H1 (cell line): Measurements from ENCODE around the gene SUDS3. TPM values are rescaled to one million over a fixed set of nuclear protein-coding genes. Genes with fewer than 3 reads are reported as not detected.

Experiments used
- CTCF ChIA-PET: fragments of 300-600 bp; sonication (Branson Sonifier 250); formaldehyde crosslinking; loops from one replicate; lab custom pipeline; 2021; ENCODE audit not compliant: partially characterized antibody; lab: Charles Lee
- POLR2A ChIA-PET: fragments of 300-600 bp; sonication (Branson Sonifier 250); formaldehyde crosslinking; loops from one replicate; lab custom pipeline; 2021; ENCODE audit warnings: inconsistent platforms; ENCODE audit not compliant: partially characterized antibody; lab: Charles Lee
- DNase-seq, 2 experiments: peaks; one replicate each; pipeline versions ENCODE4 v3.0.0 to v3.0.0-alpha.2; 2010 to 2022; ENCODE audit warnings: low spot score in 2 of 2, low read depth in 1 of 2, mixed read lengths in 1 of 2
- FAIRE-seq: peaks from 2 replicates; lab custom pipeline; 2011; peaks lifted over from hg19 to GRCh38; lab: Jason Lieb, UNC
- H2AFZ ChIP-seq: 2 replicates; pipeline ENCODE4 v1.8.1; 2012; ENCODE audit warnings: low read length, inconsistent platforms
- H2AK5ac ChIP-seq: 2 replicates; pipeline ENCODE4 v1.6.1; 2013; ENCODE audit warnings: low read depth, low read length
- H2BK120ac ChIP-seq: replicated peaks from 2 replicates; pipeline ENCODE3; 2013; ENCODE audit warnings: low read depth, low read length, inconsistent platforms
- H2BK12ac ChIP-seq: 2 replicates; pipeline ENCODE4 v1.6.1; 2013; ENCODE audit warnings: low read depth, low read length
- H2BK15ac ChIP-seq: 2 replicates; pipeline ENCODE4 v1.6.1; 2013; ENCODE audit warnings: low read length
- H2BK20ac ChIP-seq: 2 replicates; pipeline ENCODE4 v1.6.1; 2013; ENCODE audit warnings: low read length
- H2BK5ac ChIP-seq: 2 replicates; pipeline ENCODE4 v1.6.1; 2013; ENCODE audit warnings: low read depth, low read length
- H3K14ac ChIP-seq: 2 replicates; pipeline ENCODE4 v1.6.1; 2013; ENCODE audit warnings: inconsistent platforms; ENCODE audit not compliant: insufficient read length
- H3K18ac ChIP-seq: 2 replicates; pipeline ENCODE4 v1.6.1; 2013; ENCODE audit warnings: low read length; ENCODE audit errors: extremely low read depth
- H3K23ac ChIP-seq: 2 replicates; pipeline ENCODE4 v1.6.1; 2013; ENCODE audit warnings: inconsistent platforms; ENCODE audit not compliant: insufficient read length
- H3K23me2 ChIP-seq: 2 replicates; pipeline ENCODE4 v1.6.1; 2013; ENCODE audit warnings: low read depth, low read length
- H3K27ac ChIP-seq: 2 replicates; pipeline ENCODE4 v1.6.1; 2011; ENCODE audit warnings: low read depth, low read length, inconsistent platforms
- H3K27me3 ChIP-seq, 4 experiments: replicated peaks in 1 of 4; 1 replicate in 1 of 4; 2 replicates in 3 of 4; pipeline versions ENCODE4 v1.6.1 to v1.8.1; 2011 to 2013; ENCODE audit warnings: low read length in 3 of 4, mild to moderate bottlenecking in 3 of 4, inconsistent platforms in 2 of 4, mixed read lengths in 2 of 4, moderate library complexity in 1 of 4; ENCODE audit not compliant: control insufficient read depth in 3 of 4, insufficient read depth in 3 of 4; ENCODE audit errors: extremely low read depth in 1 of 4
- H3K36me3 ChIP-seq, 4 experiments: 2 replicates each; pipeline versions ENCODE4 v1.6.1 to v1.8.1; 2011 to 2013; ENCODE audit warnings: mild to moderate bottlenecking in 4 of 4, low read length in 3 of 4, moderate library complexity in 2 of 4, control low read depth in 1 of 4, inconsistent platforms in 1 of 4; ENCODE audit not compliant: insufficient read depth in 4 of 4, control insufficient read depth in 2 of 4
- H3K4ac ChIP-seq: replicated peaks from 2 replicates; pipeline ENCODE3; 2013; ENCODE audit warnings: low read length, low read depth, mixed read lengths, inconsistent platforms; ENCODE audit not compliant: insufficient read length
- H3K4me1 ChIP-seq, 4 experiments: replicated peaks in 1 of 4; 1 replicate in 1 of 4; 2 replicates in 3 of 4; pipeline versions ENCODE4 v1.6.1 to v1.8.1; 2011 to 2013; ENCODE audit warnings: low read length in 3 of 4, inconsistent platforms in 2 of 4, mixed read lengths in 1 of 4; ENCODE audit not compliant: insufficient read depth in 4 of 4, control insufficient read depth in 3 of 4
- H3K4me2 ChIP-seq, 2 experiments: 2 replicates each; pipeline versions ENCODE4 v1.6.1 to v1.8.1; 2011 to 2013; ENCODE audit warnings: low read depth in 2 of 2, low read length in 2 of 2, control low read depth in 1 of 2, inconsistent platforms in 1 of 2, mild to moderate bottlenecking in 1 of 2; ENCODE audit not compliant: insufficient read depth in 1 of 2
- H3K4me3 ChIP-seq, 4 experiments: fragments of 200-600, 300-600 bp in 1 of 4; sonication (generic), shearing (Covaris generic), sonication (Bioruptor Twin) in 1 of 4; 2 replicates each; pipeline versions ENCODE4 v1.5.1 to v1.8.1; 2011 to 2016; ENCODE audit warnings: low read length in 4 of 4, low read depth in 3 of 4, control low read depth in 2 of 4, inconsistent platforms in 2 of 4, mild to moderate bottlenecking in 2 of 4, mixed read lengths in 1 of 4, moderate library complexity in 1 of 4; ENCODE audit not compliant: insufficient read depth in 2 of 4; ENCODE audit errors: extremely low read depth in 1 of 4
- H3K56ac ChIP-seq: replicated peaks from 2 replicates; pipeline ENCODE3; 2013; ENCODE audit warnings: low read depth, mild to moderate bottlenecking, mixed read lengths, low read length, inconsistent platforms; ENCODE audit not compliant: insufficient read length
- H3K79me1 ChIP-seq: 2 replicates; pipeline ENCODE4 v1.6.1; 2013; ENCODE audit warnings: low read depth, low read length, control low read depth
- H3K79me2 ChIP-seq, 2 experiments: 2 replicates each; pipeline versions ENCODE4 v1.6.1 to v1.8.1; 2012 to 2013; ENCODE audit warnings: low read length in 2 of 2, mild to moderate bottlenecking in 2 of 2, inconsistent platforms in 1 of 2; ENCODE audit not compliant: insufficient read depth in 2 of 2, control insufficient read depth in 1 of 2
- H3K9ac ChIP-seq, 4 experiments: replicated peaks in 1 of 4; 1 replicate in 1 of 4; 2 replicates in 3 of 4; pipeline versions ENCODE4 v1.6.1 to v1.8.1; 2011 to 2013; ENCODE audit warnings: low read depth in 3 of 4, low read length in 3 of 4, control low read depth in 2 of 4, mild to moderate bottlenecking in 2 of 4, moderate library complexity in 2 of 4, inconsistent platforms in 1 of 4; ENCODE audit errors: extremely low read depth in 1 of 4
- H3K9me3 ChIP-seq, 2 experiments: 2 replicates each; pipeline versions ENCODE4 v1.6.1 to v1.8.1; 2012 to 2013; ENCODE audit warnings: mild to moderate bottlenecking in 2 of 2, moderate library complexity in 2 of 2, control low read depth in 1 of 2, inconsistent platforms in 1 of 2, low read depth in 1 of 2, low read length in 1 of 2, mixed read lengths in 1 of 2; ENCODE audit not compliant: insufficient read depth in 2 of 2
- H4K20me1 ChIP-seq, 2 experiments: replicated peaks in 1 of 2; 2 replicates each; pipeline versions ENCODE3 to v1.8.1; 2011 to 2013; ENCODE audit warnings: inconsistent platforms in 2 of 2, low read length in 2 of 2, mild to moderate bottlenecking in 1 of 2; ENCODE audit not compliant: insufficient read depth in 2 of 2, control insufficient read depth in 1 of 2
- H4K5ac ChIP-seq: 2 replicates; pipeline ENCODE4 v1.6.1; 2013; ENCODE audit warnings: low read length, low read depth, mixed read lengths, inconsistent platforms; ENCODE audit not compliant: insufficient read length
- H4K8ac ChIP-seq: 2 replicates; pipeline ENCODE4 v1.8.0; 2013; ENCODE audit warnings: mild to moderate bottlenecking, moderate library complexity, low read length, inconsistent platforms; ENCODE audit not compliant: insufficient read depth; ENCODE audit errors: extremely low read depth
- H4K91ac ChIP-seq: replicated peaks from 2 replicates; pipeline ENCODE3; 2013; ENCODE audit warnings: low read length, mixed read lengths, inconsistent platforms; ENCODE audit not compliant: insufficient read length
- ASH2L ChIP-seq: fragments of 200-600, 300-600 bp; sonication (generic); IDR thresholded peaks from one replicate; pipeline ENCODE4 v1.7.1; 2017; ENCODE audit warnings: low read length
- CBX5 ChIP-seq: fragments of 300-800, 300-1000 bp; sonication (generic); IDR thresholded peaks from 2 replicates; pipeline ENCODE4 v1.7.1; 2016; ENCODE audit warnings: antibody characterized with exemption, low read length, low read depth
- EZH2 ChIP-seq: fragments of 200-600 bp; sonication (generic); IDR thresholded peaks from 2 replicates; pipeline ENCODE4 v1.7.1; 2012; ENCODE audit warnings: low read depth, mild to moderate bottlenecking, moderate library complexity, low read length, inconsistent platforms; ENCODE audit not compliant: severe bottlenecking
- GTF2F1 ChIP-seq: IDR thresholded peaks from 2 replicates; pipeline ENCODE4 v1.6.1; 2012; ENCODE audit warnings: low read depth, low read length, improper control_type of control experiment, borderline replicate concordance
- KDM4A ChIP-seq: IDR thresholded peaks from one replicate; pipeline ENCODE4 v1.7.1; 2012; ENCODE audit warnings: low read depth, mild to moderate bottlenecking, moderate library complexity, low read length, inconsistent platforms; ENCODE audit not compliant: severe bottlenecking
- MAFK ChIP-seq: IDR thresholded peaks from 2 replicates; pipeline ENCODE4 v1.6.1; 2012; ENCODE audit warnings: low read depth, mild to moderate bottlenecking, improper control_type of control experiment, low read length
- RBBP5 ChIP-seq: IDR thresholded peaks from 2 replicates; pipeline ENCODE4 v1.7.1; 2012; ENCODE audit warnings: low read depth, mild to moderate bottlenecking, inconsistent platforms, low read length, moderate library complexity, borderline replicate concordance
- SIN3A ChIP-seq, 2 experiments: IDR thresholded peaks in 1 of 2; conservative IDR thresholded peaks in 1 of 2; 2 replicates each; pipeline ENCODE4 v1.6.1; 2011 to 2012; ENCODE audit warnings: low read length in 2 of 2, improper control_type of control experiment in 1 of 2, low read depth in 1 of 2, mild to moderate bottlenecking in 1 of 2
- SUZ12 ChIP-seq: fragments of 200-600 bp; sonication (generic); IDR thresholded peaks from 2 replicates; pipeline ENCODE4 v1.6.1; 2012; ENCODE audit warnings: mild to moderate bottlenecking, inconsistent platforms, low read length, moderate library complexity, mixed read lengths
- WGBS, 2 experiments: shearing (Covaris generic) in 1 of 2; methylation state at CpG; one replicate each; pipeline versions ENCODE4 v1.1.6 to v1.1.7; 2013 to 2015; ENCODE audit warnings: low lambda C conversion rate in 2 of 2, mixed read lengths in 2 of 2, inconsistent platforms in 1 of 2, low coverage in 1 of 2, missing lambda C conversion rate in 1 of 2; ENCODE audit not compliant: insufficient replicate concordance in 2 of 2, insufficient coverage in 1 of 2, insufficient read length in 1 of 2; ENCODE audit errors: extremely low coverage in 1 of 2, missing lambda C conversion rate in 1 of 2; 5-methylcytosine and 5-hydroxymethylcytosine counted together
- polyA plus RNA-seq, 7 experiments: library from polyadenylated mRNA; depleted of rRNA in 3 of 7; stranded (reverse) in 5 of 7; unstranded in 2 of 7; fragments of >200 nt in 5 of 7; fragments of 200-250 nt in 2 of 7; gene quantifications; 1 replicate in 5 of 7; 2 replicates in 1 of 7; 4 replicates in 1 of 7; pipeline versions ENCODE4 v1.2.1 to v1.2.3, GENCODE V29; 2011 to 2013; ENCODE audit warnings: missing spikeins in 2 of 7, mixed read lengths in 2 of 7
- total RNA-seq: library from RNA; stranded (reverse); fragmentation: NEBNext Ultra II Directional; extraction: Animal tissue kit (Norgen Biotek cat#: 25700); gene quantifications from 2 replicates; pipeline ENCODE4 v1.2.1, GENCODE V29; 2021

Gene SUDS3
- total and polyA plus RNA-seq, 2 of the 8 experiments (the other 6 are each of a cell fraction or from before 2014, with no cell fraction given): 30.0 to 58.7 TPM

DNA sequence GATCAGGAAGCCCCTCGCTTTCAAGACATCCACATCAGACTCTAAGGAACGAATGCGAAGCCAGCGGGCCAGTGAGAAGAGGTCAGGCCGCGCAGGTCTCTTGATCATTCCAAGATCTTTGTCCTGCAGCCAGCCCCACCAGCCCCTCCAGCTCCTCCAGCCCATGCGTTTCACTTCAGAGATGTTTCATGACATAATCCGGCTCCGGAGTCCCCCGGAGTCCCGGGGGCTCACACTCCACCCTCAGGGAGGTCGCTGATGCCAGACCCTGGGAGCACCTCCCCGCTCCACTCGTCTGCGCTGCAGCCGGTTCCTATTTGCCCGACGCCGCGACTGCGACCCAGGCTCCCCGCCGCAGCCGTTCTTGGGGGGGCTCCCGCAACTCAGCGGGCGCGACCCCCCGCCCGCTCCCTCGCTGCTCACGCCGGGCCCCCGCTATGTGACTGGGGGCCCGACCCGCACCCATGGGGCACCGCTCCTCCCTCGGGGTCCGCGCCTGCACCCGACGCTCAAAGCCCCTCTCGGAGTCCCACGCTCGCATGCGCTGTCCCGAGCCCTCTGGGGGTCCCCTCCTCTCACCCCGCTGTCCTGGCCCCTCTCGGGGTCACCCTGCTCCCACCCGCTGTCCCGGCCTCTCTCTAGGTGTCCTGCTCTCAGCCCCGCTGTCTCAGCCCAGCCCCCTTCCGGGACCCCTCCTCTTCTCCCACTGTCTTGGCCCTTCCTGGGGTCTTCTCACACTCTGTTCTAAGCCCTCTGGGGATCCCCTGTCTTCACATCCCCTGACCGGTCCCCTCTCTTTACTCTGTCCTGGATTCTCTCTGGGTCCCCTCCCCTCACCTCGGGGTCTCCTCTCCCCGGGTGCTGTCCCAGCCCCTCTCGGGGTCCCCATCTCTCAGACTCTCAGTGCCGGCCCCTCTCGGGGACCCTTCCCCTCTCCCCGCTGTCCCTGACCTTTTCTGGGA lies 4.8 kb upstream of the SUDS3 start:
- Histone ChIP-seq H3K79me2 (no peaks in the 10 kb centered on the region), H3K56ac (no peak overlapping the region), H3K18ac (no peak overlapping the region), H3K4me1 (peaks cover 0 to 6% (median 3%) of the 10 kb centered on the region in 4 experiments; a peak in 5 of 7 replicates), H4K8ac (no peak overlapping the region; the same call in 1 of the 2 replicates), H3K27me3 (peaks cover 0 to 13% (median 8%) of the 10 kb centered on the region in 4 experiments; a peak in 5 of 7 replicates), H2BK5ac (no peak overlapping the region), H3K4me3 (peak overlapping the region; percentile 85 to 97 (median 90)), H4K91ac (no peak overlapping the region), H2BK120ac (no peak overlapping the region), H2AFZ (peak overlapping the region; percentile 26; the same call in 1 of the 2 replicates), H3K27ac (no peak overlapping the region), H4K20me1 (no peaks in the 10 kb centered on the region), H3K4me2 (peak overlapping the region; percentile 74 to 84), H3K4ac (no peak overlapping the region), H3K14ac (no peak overlapping the region), H3K9me3 (no peaks in the 10 kb centered on the region), H2BK20ac (no peak overlapping the region), H3K36me3 (no peaks in the 10 kb centered on the region), H3K79me1 (no peaks in the 10 kb centered on the region), H4K5ac (no peak overlapping the region), H3K9ac (peak overlapping the region in 1 of 4 experiments; percentile 54; a peak in 1 of 7 replicates), H2BK12ac (no peak overlapping the region), H2AK5ac (no peak overlapping the region), H3K23me2 (peaks cover 13% of the 10 kb centered on the region; the same call in 1 of the 2 replicates), H3K23ac (no peak overlapping the region), H2BK15ac (no peak overlapping the region)
- FAIRE-seq: no peak
- DNase-seq: peak in 1 of 2 experiments; percentile 62
- TF ChIP-seq CBX5 (no peak), MAFK (no peak), GTF2F1 (no peak), KDM4A (peak; percentile 71), EZH2 (peak; percentile 70), RBBP5 (peak; percentile 65; the same call in 1 of the 2 replicates), SUZ12 (peak; percentile 58), ASH2L (peak; percentile 47), SIN3A (conservative IDR thresholded peaks at IDR 0.05 in 1 of 2, IDR thresholded peaks at IDR 0.05 in 1 of 2; ENCODE audit: low read depth in 1 of 2, low read length in 2 of 2) (0 out of 4 replicates have a peak, but pooled peaks of 1 of the 2 experiments have one; percentile 51)
- ChIA-PET CTCF (interaction anchor here (0.6 to 1.5 kb wide), 3 partner anchors 171 to 206 kb away, joined by 3 to 4 read pairs (median 4); no protein-coding TSS in a partner anchor), POLR2A (interaction anchor here (0.6 to 0.9 kb wide), 2 partner anchors 182 to 435 kb away, joined by 3 read pairs; no protein-coding TSS in a partner anchor)
- WGBS, 2 experiments: 4% methylated on average over 48 of the region's 60 CpGs; no CpG with 5 or more reads in 1 of the 2 experiments
